Aortic smooth muscle cell (primary cell): ENCODE data around the gene ASB5. TPM values are rescaled to one million over a fixed set of nuclear protein-coding genes. Genes with fewer than 3 reads are reported as not detected.

Experiments used
- total RNA-seq: library from RNA; depleted of rRNA; stranded (reverse); fragments of >200 nt; gene quantifications from 2 replicates; pipeline ENCODE4 v1.2.3, GENCODE V29; 2014

ASB5 gene
- not detected in 2 replicates for total RNA-seq

DNA sequence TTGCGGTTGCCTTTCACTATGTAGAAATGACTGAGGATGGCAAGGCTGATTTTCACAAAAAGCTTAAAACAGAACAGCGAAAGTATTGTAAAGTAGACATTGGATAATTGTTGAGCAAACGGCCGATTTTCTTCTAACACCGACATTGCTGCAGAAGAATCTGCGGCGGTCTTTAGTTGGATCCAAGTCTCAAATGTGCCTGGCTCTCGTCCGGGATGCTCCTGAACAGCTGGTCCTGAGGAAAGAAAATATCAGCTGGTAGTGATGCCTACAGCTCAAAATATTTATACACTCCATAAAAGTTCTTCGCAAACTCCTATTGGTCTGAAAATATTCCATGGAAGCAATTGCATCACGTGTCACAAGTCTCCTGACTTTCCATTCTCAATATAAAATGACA, at the start of gene ASB5:
Gene ASB5, minus strand, starts transcription at position 260 of the 400 bp plus-strand sequence. Its CDS starts 114 bp downstream, at position 146.

DNA sequence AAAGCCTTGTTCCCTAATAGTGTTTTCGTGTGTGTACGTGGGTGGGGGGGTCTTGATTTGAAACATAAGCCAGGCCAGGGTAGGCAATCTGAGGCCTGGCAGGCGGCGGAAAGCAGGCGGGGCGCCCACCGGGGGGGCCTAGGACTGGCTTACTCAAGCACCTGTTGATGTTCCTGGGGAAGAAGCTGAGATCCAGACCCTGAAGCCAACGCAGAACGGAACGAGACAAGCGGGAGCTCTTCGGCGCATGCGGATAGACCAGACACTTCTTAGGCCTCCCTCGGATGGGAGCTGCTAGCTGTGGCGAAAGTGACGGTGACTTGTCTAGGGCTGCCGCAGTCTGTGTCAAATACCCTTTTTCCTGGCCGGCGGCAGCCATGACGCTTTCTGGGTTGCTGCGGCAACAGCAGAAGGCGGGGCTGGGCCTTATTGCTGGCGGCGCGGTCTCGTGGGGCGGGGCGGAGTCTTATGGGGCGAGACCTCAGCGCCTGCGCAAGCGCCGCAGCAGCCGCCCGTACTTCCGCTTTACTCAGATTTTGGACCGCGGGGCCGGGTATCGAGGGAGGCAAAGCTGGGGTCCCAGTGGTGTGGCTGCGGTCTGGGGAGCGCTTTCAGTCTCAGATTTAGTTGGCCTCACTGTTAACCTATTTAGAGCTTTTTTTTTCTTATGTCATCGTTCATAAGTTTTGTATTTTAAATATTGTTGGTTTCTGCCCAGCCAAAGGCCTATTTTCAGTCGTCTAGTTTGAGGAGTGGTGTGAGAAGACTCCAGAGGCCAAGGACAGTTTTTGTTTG, 73.6 kb downstream of the ASB5 start, which contains the start of gene SPATA4:
Gene SPATA4, minus strand, starts transcription at position 402 of the 795 bp plus-strand sequence. Its CDS starts 23 bp downstream, at position 379.

Other genes with a start within 250 kb of the ASB5 start
- gene WDR17, start 203.4 kb downstream of the ASB5 start, total RNA-seq: 0.26 and 0.93 TPM in 2 replicates
- 0.12 TPM in 1 of 2 replicates, not detected in the other for gene SPATA4, start 73.6 kb downstream of the ASB5 start, total RNA-seq
- gene SPCS3, start 50.7 kb upstream of the ASB5 start, total RNA-seq: 83.9 and 102 TPM in 2 replicates